Activated T-cell treated with anti-CD3 and anti-CD28 coated beads, Interleukin-2, amount 50 U/mL, for 72 hours (primary cell): ENCODE results near the gene PARP12. TPM values are rescaled to one million over a fixed set of nuclear protein-coding genes. Genes with fewer than 3 reads are reported as not detected.
A peak's percentile ranks its signal among the peaks of the same experiment; 100 is the strongest.

Experiments used
- ATAC-seq, 2 donors: fragments of 150-1000 bp; cut with Tn5 transposase; replicated peaks in 1 of 2; 2 replicates each; pipeline ENCODE4 v1.10.0; 2021; ENCODE audit warnings: moderate library complexity in 2 of 2, mild to moderate bottlenecking in 1 of 2
- DNase-seq, 2 donors: peaks; one replicate each; pipeline ENCODE4 v3.0.0; 2021 to 2022; ENCODE audit warnings: mixed read lengths in 1 of 2
- H3K27ac Mint-ChIP-seq: one replicate; pipeline ENCODE4 v1.8.0; 2022; ENCODE audit warnings: mild to moderate bottlenecking, moderate library complexity, mixed read lengths
- H3K27me3 Mint-ChIP-seq: one replicate; pipeline ENCODE4 v1.8.0; 2022; ENCODE audit warnings: low read depth, mixed read lengths
- H3K36me3 Mint-ChIP-seq, 2 donors: one replicate each; pipeline ENCODE4 v1.8.0; 2022; ENCODE audit warnings: mixed read lengths in 2 of 2, mild to moderate bottlenecking in 1 of 2; ENCODE audit not compliant: insufficient read depth in 2 of 2
- H3K4me1 Mint-ChIP-seq: one replicate; pipeline ENCODE4 v1.8.0; 2022; ENCODE audit warnings: low read depth, mixed read lengths
- H3K4me3 Mint-ChIP-seq, 2 donors: one replicate each; pipeline ENCODE4 v1.8.0; 2022; ENCODE audit warnings: mild to moderate bottlenecking in 2 of 2, mixed read lengths in 2 of 2, moderate library complexity in 2 of 2
- H3K9me3 Mint-ChIP-seq, 2 donors: one replicate each; pipeline ENCODE4 v1.8.0; 2022; ENCODE audit warnings: mixed read lengths in 2 of 2
- total RNA-seq, 2 donors: library from RNA; stranded (reverse); gene quantifications; one replicate each; pipeline ENCODE4 v1.2.3, GENCODE V29; 2022

The PARP12 gene
- total RNA-seq, 2 donors from 2014 or later, result 49.9 to 71.5 TPM

DNA sequence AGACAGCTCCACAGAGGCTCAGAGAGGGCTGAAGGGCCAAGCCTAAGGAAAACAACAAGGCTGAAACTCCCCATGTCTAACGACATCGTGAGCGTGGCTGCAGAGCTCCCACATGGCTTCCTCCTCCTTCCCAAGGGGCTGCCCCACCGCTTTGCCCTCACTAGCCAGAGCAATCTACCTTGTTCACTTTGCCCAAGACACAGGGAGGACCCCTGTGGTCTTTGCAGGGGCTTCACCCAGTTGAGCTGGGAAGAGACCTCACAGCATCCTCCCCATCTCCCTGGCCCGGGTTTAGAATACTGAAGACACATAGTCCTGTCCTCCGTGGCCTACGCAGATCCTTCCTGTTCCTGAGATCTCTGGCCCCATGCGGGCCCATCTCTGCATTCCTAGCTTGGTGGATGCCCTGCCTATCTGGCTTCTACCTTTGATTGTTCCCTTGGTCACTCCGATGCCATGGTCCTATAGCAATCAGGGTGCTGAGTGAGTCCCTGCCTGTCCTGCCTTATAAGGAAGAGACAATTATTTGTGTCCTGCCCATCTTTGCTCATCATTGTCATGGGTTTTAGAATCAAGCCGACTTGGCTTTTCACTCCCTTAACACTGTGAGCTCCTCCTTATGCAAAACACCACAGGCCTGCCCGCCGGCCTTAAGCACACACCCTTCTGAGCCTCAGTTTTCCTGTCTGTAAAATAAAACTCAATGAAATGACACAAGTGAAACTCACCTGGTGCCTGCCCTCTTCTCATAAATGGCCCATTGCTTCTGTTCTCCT is 73.2 kb downstream of the PARP12 start:
- Mint-ChIP-seq H3K9me3 (no peaks in the 10 kb centered on the region), H3K27ac (no peak overlapping the region), H3K27me3 (no peaks in the 10 kb centered on the region), H3K4me3 (no peak overlapping the region), H3K36me3 (no peaks in the 10 kb centered on the region), H3K4me1 (no peaks in the 10 kb centered on the region)
- no peak for ATAC-seq
- DNase-seq, result no peak

DNA sequence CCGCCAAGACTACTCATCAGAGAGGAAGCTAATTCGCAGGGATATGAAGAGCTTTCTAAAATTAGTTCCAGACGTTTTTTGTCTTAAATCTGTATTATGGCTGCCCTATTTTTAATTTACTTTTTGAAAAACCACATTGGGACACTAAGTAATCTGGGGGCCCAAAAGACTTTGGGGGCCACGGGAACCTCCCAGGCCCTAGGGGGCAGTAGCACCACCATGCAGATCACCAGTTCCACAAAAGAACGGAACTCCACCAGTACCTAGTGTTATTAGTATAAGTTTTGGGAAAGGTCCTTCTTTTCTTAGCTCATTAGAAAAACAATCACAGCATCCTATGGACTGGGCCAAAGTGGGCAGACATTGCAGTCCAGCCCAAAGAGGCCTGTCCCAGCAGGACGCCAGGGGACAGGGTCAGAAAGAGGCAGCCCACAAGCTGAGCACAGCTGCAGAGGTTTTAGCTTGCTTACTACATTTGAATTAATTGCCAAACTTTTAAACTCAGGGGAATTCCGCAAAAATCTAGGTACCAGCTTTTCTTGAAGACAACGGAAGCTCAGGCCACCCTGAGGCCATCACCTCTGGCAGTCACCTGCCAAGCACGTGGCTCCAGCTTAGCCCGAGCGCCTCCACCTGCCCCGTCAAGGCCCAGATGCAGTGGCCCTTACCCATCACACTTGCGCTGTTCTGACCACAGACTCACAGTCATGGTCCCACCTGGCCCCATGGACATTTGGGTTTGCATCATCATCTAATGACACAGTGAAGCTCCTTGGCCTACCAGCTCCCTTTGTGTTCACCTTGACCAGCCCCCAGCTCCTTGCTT is 74.8 kb downstream of the PARP12 start:
- DNase-seq, result no peak
- H3K4me1 Mint-ChIP-seq, result no peaks in the 10 kb centered on the region
- no peaks in the 10 kb centered on the region for H3K9me3 Mint-ChIP-seq
- H3K27me3 Mint-ChIP-seq, result no peaks in the 10 kb centered on the region
- H3K4me3 Mint-ChIP-seq, result no peak overlapping the region
- ATAC-seq, result no peak
- no peak overlapping the region for H3K27ac Mint-ChIP-seq
- no peaks in the 10 kb centered on the region for H3K36me3 Mint-ChIP-seq

DNA sequence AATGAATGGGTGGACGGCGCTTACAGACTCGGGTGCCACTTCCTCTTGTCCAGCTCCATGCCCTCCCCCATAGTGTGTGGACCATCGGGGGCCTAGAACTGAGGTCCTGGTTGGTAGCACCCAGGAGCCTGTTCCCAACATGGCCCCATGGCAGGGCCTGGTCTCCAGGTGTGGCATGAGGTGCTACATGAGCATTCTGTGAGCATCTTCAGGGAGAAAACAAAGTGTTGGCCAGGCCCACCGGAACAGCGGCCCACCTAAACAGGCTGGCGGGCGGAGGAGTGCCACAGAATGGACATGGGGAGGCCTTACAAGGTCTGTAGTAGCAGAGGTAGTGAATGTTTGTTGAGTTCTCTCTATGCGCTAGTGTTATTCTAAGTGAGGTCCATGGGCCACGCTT is 76.9 kb downstream of the PARP12 start:
- Mint-ChIP-seq H3K36me3 (no peaks in the 10 kb centered on the region), H3K4me3 (no peak overlapping the region), H3K27ac (no peak overlapping the region), H3K27me3 (no peaks in the 10 kb centered on the region), H3K4me1 (peaks cover under 1% of the 10 kb centered on the region), H3K9me3 (no peaks in the 10 kb centered on the region)
- DNase-seq, result no peak
- ATAC-seq, result no peak

DNA sequence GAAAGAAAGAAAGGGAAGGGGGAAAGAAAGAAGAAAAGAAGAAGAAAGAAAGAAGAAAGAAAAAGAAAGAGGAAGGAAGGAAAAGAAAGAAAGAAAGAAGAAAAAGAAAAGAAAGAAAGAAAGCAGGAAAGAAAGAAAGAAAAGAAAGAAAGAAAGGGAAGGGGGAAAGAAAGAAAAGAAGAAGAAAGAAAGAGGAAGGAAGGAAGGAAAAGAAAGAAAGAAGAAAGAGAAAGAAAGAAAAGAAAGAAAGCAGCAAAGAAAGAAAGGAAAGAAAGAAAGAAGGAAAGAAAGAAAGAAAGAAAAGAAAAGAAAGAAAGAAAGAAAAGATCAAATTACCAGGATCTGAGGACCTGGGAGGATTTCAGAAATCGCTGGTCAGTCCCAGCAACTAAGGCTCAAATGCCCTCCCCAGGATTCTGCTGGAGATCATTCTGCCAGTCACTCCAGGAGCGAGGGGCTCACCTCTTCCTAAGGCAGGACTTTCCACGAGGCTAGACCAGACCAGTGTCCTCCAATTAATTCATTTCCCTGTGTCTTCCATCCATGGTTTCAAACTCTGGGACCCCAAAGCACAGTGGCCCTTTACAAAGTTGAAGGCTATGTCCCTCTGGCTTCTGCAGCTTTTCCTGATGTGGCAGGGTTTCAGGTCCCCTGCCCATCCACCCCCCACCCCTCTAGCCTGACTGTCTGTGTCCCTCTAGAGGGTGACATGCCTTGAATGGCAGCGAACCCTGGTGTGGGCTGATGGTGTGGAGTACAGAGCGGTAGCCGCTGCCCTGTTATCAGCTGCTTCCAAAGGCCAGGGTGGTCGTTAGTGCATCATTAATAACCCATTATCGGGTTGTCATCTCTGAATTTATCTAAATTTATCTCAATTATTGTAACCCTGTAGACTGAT is 77.9 kb downstream of the PARP12 start:
- H3K27ac Mint-ChIP-seq, result peak overlapping the region; percentile 76
- H3K27me3 Mint-ChIP-seq, result no peaks in the 10 kb centered on the region
- ATAC-seq, result no peak
- H3K4me3 Mint-ChIP-seq, result no peak overlapping the region
- H3K36me3 Mint-ChIP-seq, result no peaks in the 10 kb centered on the region
- H3K9me3 Mint-ChIP-seq, result no peaks in the 10 kb centered on the region
- DNase-seq, result no peak
- H3K4me1 Mint-ChIP-seq, result peaks cover 10% of the 10 kb centered on the region

DNA sequence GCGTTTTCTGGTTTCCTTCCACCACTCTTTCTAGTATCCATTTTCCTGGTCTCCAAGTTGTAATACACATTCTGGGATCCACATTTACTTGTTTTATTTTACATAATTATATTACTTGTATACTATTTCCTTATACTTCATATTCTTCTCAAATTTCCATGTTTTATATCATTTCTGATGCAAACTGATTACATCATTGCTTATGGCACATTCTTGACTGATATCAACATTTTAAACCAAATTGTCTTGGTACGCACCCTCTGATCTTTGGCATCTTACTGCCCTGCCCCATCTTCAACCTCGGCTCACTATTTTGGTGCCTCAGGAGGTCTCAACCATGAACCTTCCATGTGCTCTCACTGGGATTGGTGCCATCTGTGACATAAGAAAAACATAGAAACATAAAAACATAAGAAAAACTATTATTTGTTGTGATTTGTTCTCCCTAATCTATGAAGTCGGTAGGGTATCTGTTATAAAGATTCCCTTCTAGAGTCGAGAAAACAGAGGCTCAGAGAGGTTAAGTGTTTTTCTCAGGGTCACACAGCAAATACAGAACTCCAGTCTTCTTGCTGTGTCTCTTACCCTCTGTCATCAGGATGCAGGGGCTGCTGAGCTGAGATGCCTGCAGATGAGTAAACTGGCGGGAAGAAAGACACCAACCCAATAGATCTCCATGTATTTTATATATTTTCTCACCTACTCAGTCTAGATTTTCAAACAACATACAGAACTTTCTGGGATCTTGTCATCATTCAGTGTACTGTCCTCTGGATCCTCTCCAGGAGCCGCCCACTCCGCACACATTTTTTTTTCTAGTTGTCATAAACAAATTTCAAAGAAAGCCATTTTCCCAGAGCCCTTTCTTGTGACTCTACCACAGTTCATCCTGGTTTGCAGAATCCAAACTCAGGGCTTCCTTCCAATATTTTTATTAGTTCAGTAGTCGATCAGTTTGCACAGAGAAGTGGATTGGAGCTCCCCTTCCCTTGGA is 79.5 kb downstream of the PARP12 start:
- Mint-ChIP-seq H3K4me3 (no peak overlapping the region), H3K27ac (no peak overlapping the region), H3K9me3 (no peaks in the 10 kb centered on the region), H3K4me1 (peaks cover 13% of the 10 kb centered on the region), H3K36me3 (no peaks in the 10 kb centered on the region), H3K27me3 (no peaks in the 10 kb centered on the region)
- ATAC-seq, result no peak
- DNase-seq, result no peak

DNA sequence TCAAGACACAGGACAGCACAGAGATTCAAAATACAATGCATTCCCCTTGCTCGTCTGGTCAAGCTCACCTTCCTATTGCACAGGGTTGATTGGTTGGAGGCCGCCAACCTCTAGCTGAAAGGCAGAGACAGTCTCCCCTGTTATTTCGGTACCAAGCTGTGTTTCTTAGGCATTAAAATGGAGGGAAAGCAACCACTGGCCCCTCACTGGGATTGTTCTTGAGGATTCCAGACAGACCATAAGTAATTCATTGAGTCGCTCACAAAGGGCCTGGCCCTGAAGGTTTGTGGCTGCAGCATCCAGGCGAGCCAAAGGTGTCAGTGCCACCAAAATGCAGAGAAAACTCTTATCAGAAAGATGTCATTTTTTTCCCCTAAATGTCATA is 81.2 kb downstream of the PARP12 start:
- H3K27ac Mint-ChIP-seq, result no peak overlapping the region
- no peak for ATAC-seq
- H3K36me3 Mint-ChIP-seq, result no peaks in the 10 kb centered on the region
- no peak overlapping the region for H3K4me3 Mint-ChIP-seq
- no peak for DNase-seq
- no peaks in the 10 kb centered on the region for H3K9me3 Mint-ChIP-seq
- H3K27me3 Mint-ChIP-seq, result no peaks in the 10 kb centered on the region
- H3K4me1 Mint-ChIP-seq, result peaks cover 18% of the 10 kb centered on the region

- H3K36me3 Mint-ChIP-seq, result no peaks in the 10 kb centered on the region
- H3K4me1 Mint-ChIP-seq, result peaks cover 18% of the 10 kb centered on the region
- H3K9me3 Mint-ChIP-seq, result no peaks in the 10 kb centered on the region
- H3K27ac Mint-ChIP-seq, result no peak overlapping the region
- DNase-seq (no peak), ATAC-seq (no peak)
- H3K4me3 Mint-ChIP-seq, result no peak overlapping the region
- no peaks in the 10 kb centered on the region for H3K27me3 Mint-ChIP-seq
These were observed 85.7 kb downstream of the PARP12 start for GRCh38 chr7:139976838-139977656.

DNA sequence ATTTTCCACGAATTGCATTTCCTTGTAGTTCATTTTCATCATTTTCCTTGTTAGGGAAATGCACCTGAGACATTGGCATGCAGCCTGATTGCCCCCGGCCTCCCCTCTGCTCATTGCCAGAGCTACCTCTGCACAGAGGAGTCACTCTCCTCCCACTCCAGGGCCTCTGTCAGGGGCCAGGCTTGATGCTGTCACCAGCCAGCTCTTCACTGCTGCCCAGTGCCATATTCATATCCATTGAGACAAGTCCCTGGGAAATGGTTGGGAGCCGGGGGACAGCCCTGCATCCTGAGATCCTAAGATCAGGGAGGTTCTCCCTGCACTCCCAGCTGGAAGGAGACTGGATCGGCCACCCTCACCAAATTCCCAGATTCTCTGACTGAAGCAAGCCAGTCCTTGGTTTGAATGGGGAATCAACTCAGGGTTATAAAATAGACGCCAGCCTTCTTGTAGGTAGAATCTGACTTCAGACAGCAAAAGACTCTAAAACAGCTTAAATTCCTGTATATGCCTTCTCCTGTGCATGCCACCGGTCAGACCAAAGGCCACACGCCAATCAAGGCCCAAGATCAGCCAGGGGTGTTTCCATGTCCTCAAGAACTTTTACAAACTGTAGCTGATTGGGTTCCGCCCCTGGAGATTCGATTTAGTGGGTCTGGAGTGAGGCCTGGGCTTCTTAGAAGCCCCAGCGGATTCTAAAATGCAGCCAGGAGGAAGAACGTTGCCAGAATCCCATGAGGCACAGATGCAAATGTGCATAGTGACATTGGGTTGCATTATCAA is 86.5 kb downstream of the PARP12 start:
- peaks cover 18% of the 10 kb centered on the region for H3K4me1 Mint-ChIP-seq
- DNase-seq (no peak), ATAC-seq (no peak)
- no peaks in the 10 kb centered on the region for H3K9me3 Mint-ChIP-seq
- no peak overlapping the region for H3K4me3 Mint-ChIP-seq
- no peak overlapping the region for H3K27ac Mint-ChIP-seq
- H3K36me3 Mint-ChIP-seq, result no peaks in the 10 kb centered on the region
- H3K27me3 Mint-ChIP-seq, result no peaks in the 10 kb centered on the region

DNA sequence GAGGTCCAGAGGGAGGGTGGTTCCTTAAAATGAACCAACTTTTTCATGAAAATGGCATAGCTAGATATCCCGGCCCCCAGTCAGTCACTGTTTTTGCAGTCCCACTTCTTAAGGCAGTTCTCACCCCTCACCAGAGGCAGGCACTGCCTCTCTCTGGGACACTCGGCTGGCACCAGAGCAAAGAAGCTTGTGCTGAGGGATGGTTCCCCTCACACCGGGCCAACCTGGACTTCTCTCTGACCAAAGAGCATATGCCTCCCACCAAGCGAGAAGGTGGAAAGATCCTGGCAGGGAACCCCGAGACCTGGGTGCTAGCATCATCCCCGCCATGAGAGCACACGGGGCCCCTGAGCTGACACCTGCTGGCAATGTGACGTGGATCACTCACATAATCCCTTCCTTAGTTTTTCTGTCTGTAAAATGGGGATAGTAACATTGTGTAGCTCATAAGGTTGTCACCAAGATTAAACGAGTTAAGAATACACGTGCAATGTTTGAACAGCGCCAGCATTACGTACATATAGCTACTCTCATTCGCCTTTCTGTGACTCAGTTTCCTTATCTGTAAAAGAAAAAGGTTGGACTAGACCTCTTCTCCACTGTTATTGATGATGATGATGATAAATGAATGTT is 88.5 kb downstream of the PARP12 start:
- Mint-ChIP-seq H3K36me3 (no peaks in the 10 kb centered on the region), H3K27ac (no peak overlapping the region), H3K9me3 (no peaks in the 10 kb centered on the region), H3K4me1 (peaks cover 6% of the 10 kb centered on the region), H3K27me3 (no peaks in the 10 kb centered on the region), H3K4me3 (no peak overlapping the region)
- no peak for ATAC-seq
- no peak for DNase-seq
